Esophagus muscularis mucosa (tissue), 3 donors: ENCODE data around the gene NACAD.

Experiments
- POLR2A ChIP-seq: fragments of 450-650 bp; IDR thresholded peaks from one replicate; pipeline ENCODE4 v1.6.1; 2017; ENCODE audit warnings: antibody characterized with exemption, moderate library complexity, mild to moderate bottlenecking, low read depth
- POLR2AphosphoS5 ChIP-seq, 2 donors: sonication (generic); formaldehyde crosslinking; IDR thresholded peaks; one replicate each; pipeline ENCODE4 v1.6.1; 2017; ENCODE audit warnings: antibody characterized with exemption in 2 of 2
- TF ChIP-seq, protein P1 (sequence below), 3 experiments: fragments of 200-600 bp in 2 of 3; fragments of 450-650 bp in 1 of 3; sonication (generic) in 2 of 3; IDR thresholded peaks; one replicate each; pipeline ENCODE4 v1.5.1; 2017 to 2019; ENCODE audit warnings: antibody characterized with exemption in 3 of 3, mild to moderate bottlenecking in 2 of 3, moderate library complexity in 1 of 3

DNA sequence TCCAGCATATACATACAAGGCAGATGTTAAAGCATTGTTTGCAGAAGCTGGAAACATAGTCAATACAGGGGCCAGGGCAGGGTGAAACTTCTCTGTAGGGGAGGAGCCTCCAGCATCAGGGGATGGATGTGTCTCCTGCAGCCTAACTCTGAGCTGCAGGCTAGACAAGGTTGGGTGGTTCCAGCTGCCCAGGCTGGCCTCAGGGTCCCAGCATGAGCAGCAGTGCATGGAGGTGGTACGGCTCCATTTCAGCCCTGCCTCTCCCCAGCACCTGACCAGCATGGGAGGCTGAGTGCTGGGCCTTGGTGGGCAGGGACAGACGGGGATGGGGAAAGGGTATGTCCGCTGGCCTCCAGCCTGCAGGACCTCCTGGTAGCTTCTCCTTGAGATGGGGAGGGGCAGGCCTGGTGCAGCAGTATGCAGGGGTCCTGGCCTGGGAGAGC, 30.1 kb upstream of the NACAD start:
- TF ChIP-seq POLR2AphosphoS5 (IDR thresholded peaks at IDR 0.05) (no peak), POLR2A (no peak)
- TF ChIP-seq, protein P1, sequence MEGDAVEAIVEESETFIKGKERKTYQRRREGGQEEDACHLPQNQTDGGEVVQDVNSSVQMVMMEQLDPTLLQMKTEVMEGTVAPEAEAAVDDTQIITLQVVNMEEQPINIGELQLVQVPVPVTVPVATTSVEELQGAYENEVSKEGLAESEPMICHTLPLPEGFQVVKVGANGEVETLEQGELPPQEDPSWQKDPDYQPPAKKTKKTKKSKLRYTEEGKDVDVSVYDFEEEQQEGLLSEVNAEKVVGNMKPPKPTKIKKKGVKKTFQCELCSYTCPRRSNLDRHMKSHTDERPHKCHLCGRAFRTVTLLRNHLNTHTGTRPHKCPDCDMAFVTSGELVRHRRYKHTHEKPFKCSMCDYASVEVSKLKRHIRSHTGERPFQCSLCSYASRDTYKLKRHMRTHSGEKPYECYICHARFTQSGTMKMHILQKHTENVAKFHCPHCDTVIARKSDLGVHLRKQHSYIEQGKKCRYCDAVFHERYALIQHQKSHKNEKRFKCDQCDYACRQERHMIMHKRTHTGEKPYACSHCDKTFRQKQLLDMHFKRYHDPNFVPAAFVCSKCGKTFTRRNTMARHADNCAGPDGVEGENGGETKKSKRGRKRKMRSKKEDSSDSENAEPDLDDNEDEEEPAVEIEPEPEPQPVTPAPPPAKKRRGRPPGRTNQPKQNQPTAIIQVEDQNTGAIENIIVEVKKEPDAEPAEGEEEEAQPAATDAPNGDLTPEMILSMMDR (IDR thresholded peaks at IDR 0.05): no peak
